MM.1S (cell line): ENCODE results near the gene SSU72.

Source experiments
- EZH2phosphoT487 ChIP-seq: fragments of 300-600 bp; sonication (generic); IDR thresholded peaks from 2 replicates; pipeline ENCODE4 v1.6.1; 2018; ENCODE audit warnings: antibody characterized with exemption, low read length
- TF ChIP-seq, protein P1 (sequence below): fragments of 300-600 bp; sonication (generic); IDR thresholded peaks from 2 replicates; pipeline ENCODE4 v1.5.1; 2016; ENCODE audit warnings: antibody characterized with exemption, low read length, mixed read lengths

GRCh38 chr1:1541956-1542765 is 32.5 kb downstream of the SSU72 start:
- TF ChIP-seq, protein P1, sequence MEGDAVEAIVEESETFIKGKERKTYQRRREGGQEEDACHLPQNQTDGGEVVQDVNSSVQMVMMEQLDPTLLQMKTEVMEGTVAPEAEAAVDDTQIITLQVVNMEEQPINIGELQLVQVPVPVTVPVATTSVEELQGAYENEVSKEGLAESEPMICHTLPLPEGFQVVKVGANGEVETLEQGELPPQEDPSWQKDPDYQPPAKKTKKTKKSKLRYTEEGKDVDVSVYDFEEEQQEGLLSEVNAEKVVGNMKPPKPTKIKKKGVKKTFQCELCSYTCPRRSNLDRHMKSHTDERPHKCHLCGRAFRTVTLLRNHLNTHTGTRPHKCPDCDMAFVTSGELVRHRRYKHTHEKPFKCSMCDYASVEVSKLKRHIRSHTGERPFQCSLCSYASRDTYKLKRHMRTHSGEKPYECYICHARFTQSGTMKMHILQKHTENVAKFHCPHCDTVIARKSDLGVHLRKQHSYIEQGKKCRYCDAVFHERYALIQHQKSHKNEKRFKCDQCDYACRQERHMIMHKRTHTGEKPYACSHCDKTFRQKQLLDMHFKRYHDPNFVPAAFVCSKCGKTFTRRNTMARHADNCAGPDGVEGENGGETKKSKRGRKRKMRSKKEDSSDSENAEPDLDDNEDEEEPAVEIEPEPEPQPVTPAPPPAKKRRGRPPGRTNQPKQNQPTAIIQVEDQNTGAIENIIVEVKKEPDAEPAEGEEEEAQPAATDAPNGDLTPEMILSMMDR = no peak
- TF ChIP-seq EZH2phosphoT487 = no peak
